ENCODE results near the gene PITPNB. TPM values are rescaled to one million over a fixed set of nuclear protein-coding genes. Genes with fewer than 3 reads are reported as not detected.

PITPNB gene
- total RNA-seq, 1 donor from 2014 or later = 86.6 TPM

DNA sequence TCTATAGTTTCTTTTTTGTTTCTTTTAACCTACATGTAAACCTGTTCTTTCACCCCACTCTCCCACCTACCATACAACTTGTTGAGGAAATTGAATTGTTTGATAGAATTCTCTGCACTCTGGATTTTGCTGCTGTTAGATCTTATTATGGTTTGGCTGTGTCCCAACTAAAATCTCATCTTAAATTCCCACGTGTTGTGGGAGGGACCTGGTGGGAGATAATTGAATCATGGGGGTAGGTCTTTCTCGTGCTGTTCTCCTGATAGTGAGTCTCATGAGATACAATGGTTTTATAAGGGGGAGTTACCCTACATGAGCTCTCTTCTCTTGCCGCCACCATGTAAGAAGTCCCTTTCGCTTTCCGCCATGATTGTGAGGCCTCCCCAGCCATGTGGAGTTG lies 15.0 kb upstream of the PITPNB start:
- no peak overlapping the region for H3K27ac Mint-ChIP-seq (ENCODE audit: unreplicated experiment)
- no peaks in the 10 kb centered on the region for H3K9me3 Mint-ChIP-seq (ENCODE audit: unreplicated experiment)
- peaks cover 9% of the 10 kb centered on the region for H3K4me1 Mint-ChIP-seq (ENCODE audit: unreplicated experiment)
- TF ChIP-seq, protein P1, sequence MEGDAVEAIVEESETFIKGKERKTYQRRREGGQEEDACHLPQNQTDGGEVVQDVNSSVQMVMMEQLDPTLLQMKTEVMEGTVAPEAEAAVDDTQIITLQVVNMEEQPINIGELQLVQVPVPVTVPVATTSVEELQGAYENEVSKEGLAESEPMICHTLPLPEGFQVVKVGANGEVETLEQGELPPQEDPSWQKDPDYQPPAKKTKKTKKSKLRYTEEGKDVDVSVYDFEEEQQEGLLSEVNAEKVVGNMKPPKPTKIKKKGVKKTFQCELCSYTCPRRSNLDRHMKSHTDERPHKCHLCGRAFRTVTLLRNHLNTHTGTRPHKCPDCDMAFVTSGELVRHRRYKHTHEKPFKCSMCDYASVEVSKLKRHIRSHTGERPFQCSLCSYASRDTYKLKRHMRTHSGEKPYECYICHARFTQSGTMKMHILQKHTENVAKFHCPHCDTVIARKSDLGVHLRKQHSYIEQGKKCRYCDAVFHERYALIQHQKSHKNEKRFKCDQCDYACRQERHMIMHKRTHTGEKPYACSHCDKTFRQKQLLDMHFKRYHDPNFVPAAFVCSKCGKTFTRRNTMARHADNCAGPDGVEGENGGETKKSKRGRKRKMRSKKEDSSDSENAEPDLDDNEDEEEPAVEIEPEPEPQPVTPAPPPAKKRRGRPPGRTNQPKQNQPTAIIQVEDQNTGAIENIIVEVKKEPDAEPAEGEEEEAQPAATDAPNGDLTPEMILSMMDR (IDR thresholded peaks at IDR 0.05) = no peak
- no peaks in the 10 kb centered on the region for H3K27me3 Mint-ChIP-seq (ENCODE audit: unreplicated experiment)
- peaks cover 2% of the 10 kb centered on the region for H3K36me3 Mint-ChIP-seq (ENCODE audit: unreplicated experiment)
- no peak for DNase-seq (ENCODE audit: extremely low spot score, unreplicated experiment)
- H3K4me3 Mint-ChIP-seq (ENCODE audit: unreplicated experiment) = no peak overlapping the region

DNA sequence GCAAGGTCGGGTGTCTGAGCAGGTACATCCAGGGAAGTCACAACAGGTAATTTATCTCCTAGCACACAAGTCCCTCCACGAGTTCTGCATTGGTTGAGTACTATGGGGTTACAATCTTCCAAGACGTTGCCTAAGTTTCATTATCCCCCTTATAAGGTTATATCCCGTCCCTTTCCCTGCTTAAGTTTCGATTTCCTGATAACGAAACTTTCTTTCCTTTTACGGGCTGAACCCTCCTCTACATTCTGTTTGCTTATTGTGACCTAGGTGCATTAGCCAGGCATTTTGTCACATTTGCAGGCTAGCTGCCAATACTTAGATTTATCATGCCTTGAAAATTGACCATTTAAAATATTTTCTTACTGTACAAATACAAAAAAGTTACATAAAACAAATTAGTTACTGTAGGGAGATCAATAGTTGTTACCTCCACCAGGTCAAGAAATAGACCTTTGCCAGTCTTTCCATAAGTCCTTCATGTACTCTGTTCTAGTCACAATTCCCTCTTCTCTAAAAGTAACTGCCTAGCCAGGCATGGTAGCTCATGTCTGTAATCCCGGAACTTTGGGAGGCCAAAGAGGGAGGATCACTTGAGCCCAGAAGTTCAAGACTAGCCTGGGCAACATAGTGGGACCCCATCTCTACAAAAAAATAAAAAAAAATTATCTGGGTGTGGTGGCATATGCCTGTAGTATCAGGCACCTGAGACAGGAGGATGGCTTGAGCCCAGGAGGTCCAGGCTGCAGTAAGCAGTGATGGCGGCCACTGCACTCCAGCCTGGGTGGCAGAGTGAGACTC lies 14.3 kb upstream of the PITPNB start:
- DNase-seq (ENCODE audit: extremely low spot score, unreplicated experiment) = no peak
- H3K4me3 Mint-ChIP-seq (ENCODE audit: unreplicated experiment) = no peak overlapping the region
- H3K27me3 Mint-ChIP-seq (ENCODE audit: unreplicated experiment) = no peaks in the 10 kb centered on the region
- H3K36me3 Mint-ChIP-seq (ENCODE audit: unreplicated experiment) = peaks cover 2% of the 10 kb centered on the region
- TF ChIP-seq, protein P1 (IDR thresholded peaks at IDR 0.05) = no peak
- no peaks in the 10 kb centered on the region for H3K9me3 Mint-ChIP-seq (ENCODE audit: unreplicated experiment)
- H3K27ac Mint-ChIP-seq (ENCODE audit: unreplicated experiment) = peak overlapping the region; percentile 20
- H3K4me1 Mint-ChIP-seq (ENCODE audit: unreplicated experiment) = peaks cover 9% of the 10 kb centered on the region

GRCh38 chr22:27930331-27931060 lies 11.4 kb upstream of the PITPNB start:
- no peak for DNase-seq (ENCODE audit: extremely low spot score, unreplicated experiment)
- no peaks in the 10 kb centered on the region for H3K27me3 Mint-ChIP-seq (ENCODE audit: unreplicated experiment)
- H3K27ac Mint-ChIP-seq (ENCODE audit: unreplicated experiment) = no peak overlapping the region
- H3K9me3 Mint-ChIP-seq (ENCODE audit: unreplicated experiment) = peaks cover 8% of the 10 kb centered on the region
- H3K4me3 Mint-ChIP-seq (ENCODE audit: unreplicated experiment) = no peak overlapping the region
- H3K4me1 Mint-ChIP-seq (ENCODE audit: unreplicated experiment) = no peaks in the 10 kb centered on the region
- TF ChIP-seq, protein P1 (IDR thresholded peaks at IDR 0.05) = no peak
- peaks cover 2% of the 10 kb centered on the region for H3K36me3 Mint-ChIP-seq (ENCODE audit: unreplicated experiment)

DNA sequence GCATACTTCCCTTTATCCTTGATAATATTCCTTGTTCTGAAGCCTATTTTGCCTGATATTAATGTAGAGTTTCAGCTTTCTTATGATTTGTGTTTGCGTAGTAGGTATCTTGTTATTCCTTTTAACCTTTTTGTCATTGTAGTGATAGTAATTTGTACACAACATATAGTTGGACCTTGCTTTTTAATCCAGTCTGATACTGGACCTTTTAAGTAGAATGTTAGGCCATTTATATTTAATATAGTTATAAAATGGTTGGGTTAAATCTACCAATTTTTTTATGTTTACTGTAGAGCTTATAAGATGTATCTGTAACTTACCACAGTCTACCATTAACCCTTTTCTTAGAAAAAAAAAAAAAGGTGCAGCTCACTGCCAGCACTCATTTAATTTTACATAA lies 8.6 kb upstream of the PITPNB start:
- TF ChIP-seq, protein P1 (IDR thresholded peaks at IDR 0.05) = no peak
- Mint-ChIP-seq H3K4me3 (ENCODE audit: unreplicated experiment) (no peak overlapping the region), H3K4me1 (ENCODE audit: unreplicated experiment) (no peaks in the 10 kb centered on the region), H3K27me3 (ENCODE audit: unreplicated experiment) (no peaks in the 10 kb centered on the region), H3K27ac (ENCODE audit: unreplicated experiment) (no peak overlapping the region), H3K9me3 (ENCODE audit: unreplicated experiment) (peaks cover 8% of the 10 kb centered on the region), H3K36me3 (ENCODE audit: unreplicated experiment) (peaks cover 3% of the 10 kb centered on the region)
- DNase-seq (ENCODE audit: extremely low spot score, unreplicated experiment) = no peak

GRCh38 chr22:27925331-27925730 lies 6.3 kb upstream of the PITPNB start:
- H3K4me1 Mint-ChIP-seq (ENCODE audit: unreplicated experiment) = peaks cover 13% of the 10 kb centered on the region
- peaks cover 8% of the 10 kb centered on the region for H3K9me3 Mint-ChIP-seq (ENCODE audit: unreplicated experiment)
- DNase-seq (ENCODE audit: extremely low spot score, unreplicated experiment) = no peak
- TF ChIP-seq, protein P1 (IDR thresholded peaks at IDR 0.05) = no peak
- H3K27ac Mint-ChIP-seq (ENCODE audit: unreplicated experiment) = no peak overlapping the region
- no peaks in the 10 kb centered on the region for H3K27me3 Mint-ChIP-seq (ENCODE audit: unreplicated experiment)
- H3K4me3 Mint-ChIP-seq (ENCODE audit: unreplicated experiment) = no peak overlapping the region
- peaks cover 3% of the 10 kb centered on the region for H3K36me3 Mint-ChIP-seq (ENCODE audit: unreplicated experiment)

Data from osteocyte (in vitro differentiated cells).